ENCODE measurements around the gene YTHDF2. TPM values are rescaled to one million over a fixed set of nuclear protein-coding genes. Genes with fewer than 3 reads are reported as not detected.
A peak's percentile ranks its signal among the peaks of the same experiment; 100 is the strongest.

YTHDF2 gene
- total RNA-seq, 1 donor from 2014 or later, result 105 TPM

DNA sequence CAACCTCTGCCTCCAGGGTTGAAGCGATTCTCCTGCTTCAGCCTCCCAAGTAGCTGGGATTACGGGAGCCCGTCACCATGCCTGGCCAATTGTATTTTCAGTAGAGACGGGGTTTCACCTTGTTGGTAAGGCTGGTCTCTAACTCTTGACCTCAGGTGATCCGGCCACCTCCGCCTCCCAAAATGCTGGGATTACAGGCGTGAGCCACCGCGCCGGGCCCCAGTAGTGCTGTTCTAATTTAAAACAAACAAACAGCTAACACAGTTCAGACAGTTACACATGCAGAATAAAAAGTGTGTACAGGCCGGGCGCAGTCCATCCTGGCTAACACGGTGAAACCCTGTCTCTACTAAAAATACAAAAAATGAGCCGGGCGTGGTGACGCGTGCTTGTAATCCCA, 39.6 kb downstream of the YTHDF2 start:
- Mint-ChIP-seq H3K9me3 (no peaks in the 10 kb centered on the region), H3K4me1 (ENCODE audit: unreplicated experiment) (no peaks in the 10 kb centered on the region), H3K36me3 (no peaks in the 10 kb centered on the region), H3K27ac (no peak overlapping the region), H3K4me3 (no peak overlapping the region), H3K27me3 (no peaks in the 10 kb centered on the region)
- no peak for DNase-seq (ENCODE audit: extremely low spot score, unreplicated experiment)
- TF ChIP-seq, protein P1, sequence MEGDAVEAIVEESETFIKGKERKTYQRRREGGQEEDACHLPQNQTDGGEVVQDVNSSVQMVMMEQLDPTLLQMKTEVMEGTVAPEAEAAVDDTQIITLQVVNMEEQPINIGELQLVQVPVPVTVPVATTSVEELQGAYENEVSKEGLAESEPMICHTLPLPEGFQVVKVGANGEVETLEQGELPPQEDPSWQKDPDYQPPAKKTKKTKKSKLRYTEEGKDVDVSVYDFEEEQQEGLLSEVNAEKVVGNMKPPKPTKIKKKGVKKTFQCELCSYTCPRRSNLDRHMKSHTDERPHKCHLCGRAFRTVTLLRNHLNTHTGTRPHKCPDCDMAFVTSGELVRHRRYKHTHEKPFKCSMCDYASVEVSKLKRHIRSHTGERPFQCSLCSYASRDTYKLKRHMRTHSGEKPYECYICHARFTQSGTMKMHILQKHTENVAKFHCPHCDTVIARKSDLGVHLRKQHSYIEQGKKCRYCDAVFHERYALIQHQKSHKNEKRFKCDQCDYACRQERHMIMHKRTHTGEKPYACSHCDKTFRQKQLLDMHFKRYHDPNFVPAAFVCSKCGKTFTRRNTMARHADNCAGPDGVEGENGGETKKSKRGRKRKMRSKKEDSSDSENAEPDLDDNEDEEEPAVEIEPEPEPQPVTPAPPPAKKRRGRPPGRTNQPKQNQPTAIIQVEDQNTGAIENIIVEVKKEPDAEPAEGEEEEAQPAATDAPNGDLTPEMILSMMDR (conservative IDR thresholded peaks at IDR 0.05), result no peak

DNA sequence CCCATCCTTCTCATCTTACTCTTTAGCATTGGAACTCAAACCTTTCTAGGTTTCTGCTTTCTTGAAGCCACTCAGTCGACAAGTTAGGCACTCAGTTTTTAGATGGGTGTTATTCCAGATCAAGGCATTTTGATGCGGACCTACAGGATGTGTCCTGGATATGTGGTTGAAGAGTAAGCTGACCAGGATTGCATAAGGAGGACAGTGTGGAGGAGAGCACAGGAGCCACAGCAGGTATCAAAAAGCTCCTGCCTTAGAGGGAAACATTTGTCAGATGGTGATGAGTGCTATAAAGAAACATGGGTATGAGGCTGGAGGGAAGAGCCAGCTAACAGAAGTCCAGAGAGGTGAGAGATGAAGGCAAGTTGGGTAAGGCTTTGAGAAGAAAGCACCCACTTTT, 41.3 kb downstream of the YTHDF2 start:
- TF ChIP-seq, protein P1 (conservative IDR thresholded peaks at IDR 0.05), result no peak
- no peaks in the 10 kb centered on the region for H3K27me3 Mint-ChIP-seq
- H3K36me3 Mint-ChIP-seq, result no peaks in the 10 kb centered on the region
- no peaks in the 10 kb centered on the region for H3K9me3 Mint-ChIP-seq
- H3K4me1 Mint-ChIP-seq (ENCODE audit: unreplicated experiment), result peaks cover 11% of the 10 kb centered on the region
- H3K27ac Mint-ChIP-seq, result peak overlapping the region; percentile 64
- DNase-seq (ENCODE audit: extremely low spot score, unreplicated experiment), result no peak
- no peak overlapping the region for H3K4me3 Mint-ChIP-seq

DNA sequence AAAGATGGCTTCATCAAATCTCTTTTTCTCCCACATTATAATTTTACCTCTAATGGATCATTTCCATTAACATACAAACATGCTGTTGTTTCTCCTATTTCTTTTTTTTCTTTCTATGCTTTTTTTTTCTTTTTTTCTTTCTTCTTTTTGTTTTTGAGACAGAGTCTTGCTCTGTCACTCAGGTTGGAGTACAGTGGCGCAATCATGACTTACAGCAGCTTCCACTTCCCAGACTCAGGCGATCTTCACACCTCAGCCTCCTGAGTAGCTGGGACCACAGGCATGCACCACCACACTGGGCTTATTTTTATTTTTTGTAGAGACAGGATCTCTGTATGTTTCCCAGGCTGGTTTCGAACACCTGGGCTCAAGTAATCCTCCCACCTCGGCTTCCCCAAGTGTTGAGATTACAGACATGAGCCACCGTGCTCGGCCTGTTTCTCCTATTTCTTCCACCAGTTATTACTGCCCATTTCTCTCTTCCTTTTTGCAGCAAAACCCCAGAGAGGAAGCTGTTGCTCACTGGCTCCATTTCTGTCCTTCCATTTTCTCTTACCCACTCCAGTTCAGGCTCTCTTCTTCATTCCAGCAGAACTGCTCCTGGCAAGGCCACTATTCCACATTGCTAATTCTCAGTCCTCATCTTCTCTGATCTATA, 43.1 kb downstream of the YTHDF2 start:
- Mint-ChIP-seq H3K27me3 (no peaks in the 10 kb centered on the region), H3K36me3 (no peaks in the 10 kb centered on the region), H3K9me3 (no peaks in the 10 kb centered on the region), H3K27ac (no peak overlapping the region), H3K4me1 (ENCODE audit: unreplicated experiment) (peaks cover 11% of the 10 kb centered on the region), H3K4me3 (no peak overlapping the region)
- DNase-seq (ENCODE audit: extremely low spot score, unreplicated experiment), result no peak
- TF ChIP-seq, protein P1 (conservative IDR thresholded peaks at IDR 0.05), result no peak

DNA sequence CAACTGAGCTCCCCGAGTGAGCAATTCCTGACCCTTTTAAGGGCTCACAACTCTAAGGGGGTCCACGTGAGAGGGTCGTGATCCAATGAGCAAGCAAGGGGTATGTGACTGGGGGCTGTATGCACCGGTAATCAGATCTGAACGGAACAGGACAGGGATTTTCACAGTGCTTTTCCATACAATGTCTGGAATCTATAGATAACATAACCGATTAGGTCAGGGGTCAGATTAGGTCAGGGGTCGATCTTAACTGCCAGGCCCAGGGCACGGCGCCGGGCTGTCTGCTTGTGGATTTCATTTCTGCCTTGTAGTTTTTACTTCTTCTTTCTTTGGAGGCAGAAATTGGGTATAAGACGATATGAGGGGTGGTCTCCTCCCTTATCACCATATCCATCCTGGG, 44.6 kb downstream of the YTHDF2 start:
- DNase-seq (ENCODE audit: extremely low spot score, unreplicated experiment), result no peak
- H3K4me3 Mint-ChIP-seq, result no peak overlapping the region
- H3K36me3 Mint-ChIP-seq, result no peaks in the 10 kb centered on the region
- no peak overlapping the region for H3K27ac Mint-ChIP-seq
- no peaks in the 10 kb centered on the region for H3K9me3 Mint-ChIP-seq
- H3K27me3 Mint-ChIP-seq, result peaks cover 4% of the 10 kb centered on the region
- TF ChIP-seq, protein P1 (conservative IDR thresholded peaks at IDR 0.05), result no peak
- peaks cover 16% of the 10 kb centered on the region for H3K4me1 Mint-ChIP-seq (ENCODE audit: unreplicated experiment)

DNA sequence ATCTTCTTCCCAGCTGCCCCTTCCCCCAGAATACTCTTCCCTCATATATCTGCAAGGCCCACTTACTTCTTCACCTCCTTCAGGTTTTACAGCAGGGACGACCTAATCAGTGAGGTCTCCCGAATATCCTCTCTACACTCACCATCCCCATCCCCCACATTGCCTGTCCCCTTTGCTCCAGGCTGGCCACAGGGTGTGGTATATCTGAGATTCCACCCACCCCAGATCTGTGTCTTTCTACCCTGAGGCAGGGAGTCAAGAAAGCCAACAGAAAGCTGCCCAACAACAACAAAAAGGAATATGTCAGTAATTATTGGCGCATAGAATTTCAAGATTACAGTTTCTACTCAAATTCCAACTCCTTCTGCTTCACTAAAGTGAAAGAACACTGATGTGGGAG, 45.3 kb downstream of the YTHDF2 start:
- Mint-ChIP-seq H3K9me3 (no peaks in the 10 kb centered on the region), H3K27ac (peak overlapping the region; percentile 40), H3K4me3 (peak overlapping the region; percentile 48), H3K27me3 (peaks cover 4% of the 10 kb centered on the region), H3K4me1 (ENCODE audit: unreplicated experiment) (peaks cover 16% of the 10 kb centered on the region), H3K36me3 (no peaks in the 10 kb centered on the region)
- DNase-seq (ENCODE audit: extremely low spot score, unreplicated experiment), result no peak
- TF ChIP-seq, protein P1 (conservative IDR thresholded peaks at IDR 0.05), result no peak

All from type B pancreatic cell (in vitro differentiated cells).